Measurements from ENCODE around the gene TTC39A.

GRCh38 chr1:51354416-51354815 lies 24.1 kb upstream of the TTC39A start:
- TF ChIP-seq, protein P1, sequence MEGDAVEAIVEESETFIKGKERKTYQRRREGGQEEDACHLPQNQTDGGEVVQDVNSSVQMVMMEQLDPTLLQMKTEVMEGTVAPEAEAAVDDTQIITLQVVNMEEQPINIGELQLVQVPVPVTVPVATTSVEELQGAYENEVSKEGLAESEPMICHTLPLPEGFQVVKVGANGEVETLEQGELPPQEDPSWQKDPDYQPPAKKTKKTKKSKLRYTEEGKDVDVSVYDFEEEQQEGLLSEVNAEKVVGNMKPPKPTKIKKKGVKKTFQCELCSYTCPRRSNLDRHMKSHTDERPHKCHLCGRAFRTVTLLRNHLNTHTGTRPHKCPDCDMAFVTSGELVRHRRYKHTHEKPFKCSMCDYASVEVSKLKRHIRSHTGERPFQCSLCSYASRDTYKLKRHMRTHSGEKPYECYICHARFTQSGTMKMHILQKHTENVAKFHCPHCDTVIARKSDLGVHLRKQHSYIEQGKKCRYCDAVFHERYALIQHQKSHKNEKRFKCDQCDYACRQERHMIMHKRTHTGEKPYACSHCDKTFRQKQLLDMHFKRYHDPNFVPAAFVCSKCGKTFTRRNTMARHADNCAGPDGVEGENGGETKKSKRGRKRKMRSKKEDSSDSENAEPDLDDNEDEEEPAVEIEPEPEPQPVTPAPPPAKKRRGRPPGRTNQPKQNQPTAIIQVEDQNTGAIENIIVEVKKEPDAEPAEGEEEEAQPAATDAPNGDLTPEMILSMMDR (IDR thresholded peaks at IDR 0.05; ENCODE audit: insufficient read depth, low read length, poor library complexity, severe bottlenecking), result no peak
- no peak for TF ChIP-seq EZH2phosphoT487 (conservative IDR thresholded peaks at IDR 0.05; ENCODE audit: low read length)
